ENCODE measurements around the gene MOGAT2. TPM values are rescaled to one million over a fixed set of nuclear protein-coding genes. Genes with fewer than 3 reads are reported as not detected.
"Not testable (repeated sequence)": the region's sequence is repeated elsewhere in the genome, so short reads cannot be mapped to it uniquely, and the experiment has no call there.

Gene MOGAT2
- polyA plus RNA-seq, 3 donors: 0.18 to 2.0 (median 0.34) TPM

GRCh38 chr11:75743711-75744563 is 26.3 kb downstream of the MOGAT2 start:
- 54 to 61% (median 58%) methylated on average over 9 of the region's 9 CpGs for WGBS, 3 donors
- no peak overlapping the region for H3K27ac ChIP-seq (ENCODE audit: low read depth, low read length)

- WGBS, 3 donors: 83 to 87% (median 86%) methylated on average over 5 of the region's 5 CpGs
- H3K27ac ChIP-seq (ENCODE audit: low read depth, low read length): no peak overlapping the region
Observed at GRCh38 chr11:75745807-75746206, 28.2 kb downstream of the MOGAT2 start.

- WGBS, 3 donors: 42 to 57% (median 57%) methylated on average over 12 to 15 of the region's 26 CpGs
- H3K27ac ChIP-seq (ENCODE audit: low read depth, low read length): not testable (repeated sequence)
Observed at GRCh38 chr11:75748729-75749273, 31.2 kb downstream of the MOGAT2 start.

- not testable (repeated sequence) for H3K27ac ChIP-seq (ENCODE audit: low read depth, low read length)
Observed at GRCh38 chr11:75754933-75755332, 37.3 kb downstream of the MOGAT2 start.

GRCh38 chr11:75757651-75758050 is 40.0 kb downstream of the MOGAT2 start:
- H3K27ac ChIP-seq (ENCODE audit: low read depth, low read length): no peak overlapping the region
- 62 to 79% (median 70%) methylated on average over 2 of the region's 2 CpGs for WGBS, 3 donors

- H3K27ac ChIP-seq (ENCODE audit: low read depth, low read length): no peak overlapping the region
- WGBS, 3 donors: 79 to 91% (median 84%) methylated on average over 4 of the region's 4 CpGs
Observed at GRCh38 chr11:75759832-75760231, 42.2 kb downstream of the MOGAT2 start.

- no peak overlapping the region for H3K27ac ChIP-seq (ENCODE audit: low read depth, low read length)
Observed at GRCh38 chr11:75760243-75760642, 42.6 kb downstream of the MOGAT2 start.

- H3K27ac ChIP-seq (ENCODE audit: low read depth, low read length): no peak overlapping the region
Observed at GRCh38 chr11:75760710-75761493, 43.3 kb downstream of the MOGAT2 start.

GRCh38 chr11:75762158-75762557 is 44.5 kb downstream of the MOGAT2 start:
- 90 to 94% (median 91%) methylated on average over 8 of the region's 8 CpGs for WGBS, 3 donors
- no peak overlapping the region for H3K27ac ChIP-seq (ENCODE audit: low read depth, low read length)

More at GRCh38 chr11:75760710-75761493, 43.3 kb downstream of the MOGAT2 start:
- WGBS, 3 donors: 76 to 94% (median 84%) methylated on average over 3 of the region's 3 CpGs

- whole genome bisulfite sequencing, 3 donors: 39 to 70% (median 61%) methylated on average over 2 of the region's 2 CpGs
- no peak overlapping the region for H3K27ac ChIP-seq (ENCODE audit: low read depth, low read length)
Observed at GRCh38 chr11:75762885-75763284, 45.2 kb downstream of the MOGAT2 start.

GRCh38 chr11:75763846-75764245 is 46.2 kb downstream of the MOGAT2 start:
- WGBS, 3 donors: 70 to 82% (median 78%) methylated on average over 3 of the region's 3 CpGs
- H3K27ac ChIP-seq (ENCODE audit: low read depth, low read length): no peak overlapping the region

GRCh38 chr11:75765116-75765515 is 47.5 kb downstream of the MOGAT2 start:
- H3K27ac ChIP-seq (ENCODE audit: low read depth, low read length): no peak overlapping the region
- 92 to 95% (median 95%) methylated on average over 3 of the region's 3 CpGs for WGBS, 3 donors

- H3K27ac ChIP-seq (ENCODE audit: low read depth, low read length): no peak overlapping the region
- WGBS, 3 donors: 70 to 81% (median 72%) methylated on average over 4 of the region's 4 CpGs
Observed at GRCh38 chr11:75766443-75767227, 49.0 kb downstream of the MOGAT2 start.

GRCh38 chr11:75767228-75767572 is 49.6 kb downstream of the MOGAT2 start:
- WGBS, 3 donors: 93 to 95% (median 94%) methylated on average over 6 of the region's 6 CpGs
- H3K27ac ChIP-seq (ENCODE audit: low read depth, low read length): no peak overlapping the region

GRCh38 chr11:75767793-75768111 is 50.1 kb downstream of the MOGAT2 start:
- H3K27ac ChIP-seq (ENCODE audit: low read depth, low read length): no peak overlapping the region
- WGBS, 3 donors: 37 to 58% (median 40%) methylated on average over 1 of the region's 1 CpG

- H3K27ac ChIP-seq (ENCODE audit: low read depth, low read length): no peak within 1 kb of the TSS
- 2 to 4% (median 3%) methylated on average over 56 to 66 of the region's 66 CpGs for WGBS, 3 donors
Observed at GRCh38 chr11:75768112-75768908, 50.7 kb downstream of the MOGAT2 start, which contains the start of gene DGAT2. DGAT2 (plus strand) TSS chr11:75768778; CDS start chr11:75768992, 214 bp downstream.

GRCh38 chr11:75768909-75769771 is 51.5 kb downstream of the MOGAT2 start:
- H3K27ac ChIP-seq (ENCODE audit: low read depth, low read length): no peak overlapping the region
- WGBS, 3 donors: 12 to 17% (median 15%) methylated on average over 37 to 46 of the region's 46 CpGs

All from adipose tissue (tissue), 3 donors.